Psoas muscle (tissue), 8 donors: Measurements from ENCODE around the gene MCOLN1. TPM values are rescaled to one million over a fixed set of nuclear protein-coding genes. Genes with fewer than 3 reads are reported as not detected.

Experiments used
- ATAC-seq, 4 donors: fragments of 200-7000 bp; cut with Tn5 transposase; one replicate each; pipeline ENCODE4 v1.9.1; 2020; ENCODE audit warnings: moderate library complexity in 3 of 4, mild to moderate bottlenecking in 2 of 4
- DNase-seq, 2 donors: peaks; one replicate each; pipeline ENCODE4 v3.0.0-alpha.2; 2020
- H3K27ac ChIP-seq: fragments of 200-600 bp; one replicate; pipeline ENCODE4 v1.8.0; 2022
- H3K27me3 ChIP-seq, 3 donors: fragments of 200-600 bp in 1 of 3; one replicate each; pipeline versions ENCODE4 v1.6.1 to v1.8.0; 2013 to 2022; ENCODE audit warnings: low read length in 2 of 3, mild to moderate bottlenecking in 2 of 3, moderate library complexity in 1 of 3; ENCODE audit not compliant: insufficient read depth in 3 of 3
- H3K36me3 ChIP-seq, 2 donors: fragments of 200-600 bp in 1 of 2; one replicate each; pipeline versions ENCODE4 v1.6.1 to v1.8.0; 2013 to 2022; ENCODE audit warnings: low read depth in 1 of 2, mild to moderate bottlenecking in 1 of 2, moderate library complexity in 1 of 2; ENCODE audit not compliant: insufficient read depth in 1 of 2
- H3K4me1 ChIP-seq: fragments of 200-600 bp; one replicate; pipeline ENCODE4 v1.8.0; 2022
- H3K4me3 ChIP-seq: fragments of 200-600 bp; one replicate; pipeline ENCODE4 v1.8.0; 2022; ENCODE audit warnings: mild to moderate bottlenecking
- H3K9me3 ChIP-seq: fragments of 200-600 bp; one replicate; pipeline ENCODE4 v1.8.0; 2022
- CTCF ChIP-seq: fragments of 200-600 bp; IDR thresholded peaks from one replicate; pipeline ENCODE4 v1.8.0; 2022; ENCODE audit warnings: antibody characterized with exemption
- WGBS, 3 donors: extraction: QIAGEN DNeasy Blood & Tissue Kit; methylation state at CpG; one replicate each; pipeline versions ENCODE4 v1.1.6 to v1.1.7; 2013; 5-methylcytosine and 5-hydroxymethylcytosine counted together
- intact Hi-C, 2 donors: fragments of 100-400 bp; cut with DNase I; formaldehyde crosslinking; loops; one replicate each; pipeline versions ENCODE4 v1.11.0 to v1.14.2; 2022
- polyA plus RNA-seq, 3 donors: library from polyadenylated mRNA; stranded (reverse); fragments of 200-250 nt; gene quantifications; one replicate each; pipeline ENCODE4 v1.2.3, GENCODE V29; 2013
- total RNA-seq, 4 donors: library from RNA; stranded (reverse); fragmentation: NEBNext Ultra II Directional in 2 of 4; extraction: Animal tissue kit (Norgen Biotek cat#: 25700) in 2 of 4; gene quantifications; one replicate each; pipeline versions ENCODE4 v1.2.1 to v1.2.4, GENCODE V29; 2021 to 2023
- donor health status: healthy with polysubstance abuse.
- donor health status: DM: no; HTN: no; CAD: no; lungs with moderate emphysema.
- donor health status: Bipolar disorder and iron deficiency.
- donor health status: healthy.
- donor health status: DM: yes; HTN: yes; CAD: no.
- donor health status: DM: no; HTN: no; CAD: no.
- donor health status: DM: no; HTN: no; CAD: no.
- donor health status: DM: yes; HTN: yes; CAD: no.

MCOLN1 gene
- total and polyA plus RNA-seq, 7 donors, result 15.4 to 28.6 (median 17.8) TPM

GRCh38 chr19:7488736-7489353, 33.6 kb upstream of the MCOLN1 start, which contains the start of gene PEX11G:
Gene PEX11G, minus strand, starts transcription at chr19:7489035. Its CDS starts 25 bp downstream, at chr19:7489010.
- 0 to 1% (median 1%) methylated on average over 49 of the region's 49 CpGs for WGBS, 3 donors
- H3K9me3 ChIP-seq, result no peaks in the 10 kb centered on the region
- H3K27ac ChIP-seq, result peak within 1 kb of the TSS; percentile 86
- peak within 1 kb of the TSS; percentile 75 for H3K4me3 ChIP-seq
- ATAC-seq (peak; percentile 98 to 100 (median 99)), DNase-seq (peak; percentile 92 to 95)
- H3K4me1 ChIP-seq, result peaks cover 5% of the 10 kb centered on the region
- H3K27me3 ChIP-seq, result no peaks in the 10 kb centered on the region
- intact Hi-C loops, result no loop called here
- no peak for TF ChIP-seq CTCF
- H3K36me3 ChIP-seq, result peaks cover 0 to 2% of the 10 kb centered on the region in 2 donors

- ATAC-seq (no peak), DNase-seq (no peak)
- H3K36me3 ChIP-seq, result peaks cover 0 to 2% of the 10 kb centered on the region in 2 donors
- H3K27ac ChIP-seq, result peak overlapping the region; percentile 86
- H3K4me1 ChIP-seq, result peaks cover 11% of the 10 kb centered on the region
- peak overlapping the region; percentile 75 for H3K4me3 ChIP-seq
- WGBS, 3 donors, result 77 to 85% (median 81%) methylated on average over 11 of the region's 11 CpGs
- no peaks in the 10 kb centered on the region for H3K9me3 ChIP-seq
- H3K27me3 ChIP-seq, result no peaks in the 10 kb centered on the region
- no peak for TF ChIP-seq CTCF
- intact Hi-C loops, result no loop called here
These were observed 32.8 kb upstream of the MCOLN1 start for GRCh38 chr19:7489609-7490044.

GRCh38 chr19:7492142-7492541, 30.3 kb upstream of the MCOLN1 start:
- no peaks in the 10 kb centered on the region for H3K36me3 ChIP-seq
- H3K27ac ChIP-seq, result no peak overlapping the region
- H3K4me3 ChIP-seq, result no peak overlapping the region
- no peak for TF ChIP-seq CTCF
- 64 to 73% (median 70%) methylated on average over 4 of the region's 4 CpGs for WGBS, 3 donors
- intact Hi-C loops, result no loop called here
- DNase-seq (no peak), ATAC-seq (no peak)
- peaks cover 11% of the 10 kb centered on the region for H3K4me1 ChIP-seq
- H3K27me3 ChIP-seq, result no peaks in the 10 kb centered on the region
- H3K9me3 ChIP-seq, result no peaks in the 10 kb centered on the region

- TF ChIP-seq CTCF, result no peak
- Histone ChIP-seq H3K27me3 (no peaks in the 10 kb centered on the region), H3K9me3 (no peaks in the 10 kb centered on the region), H3K4me3 (no peak overlapping the region), H3K4me1 (peaks cover 11% of the 10 kb centered on the region), H3K36me3 (no peaks in the 10 kb centered on the region), H3K27ac (no peak overlapping the region)
- intact Hi-C loops, result no loop called here
- 67 to 72% (median 71%) methylated on average over 11 of the region's 11 CpGs for WGBS, 3 donors
- ATAC-seq (no peak), DNase-seq (no peak)
These were observed 29.9 kb upstream of the MCOLN1 start for GRCh38 chr19:7492558-7492957.
